ENCODE measurements around the gene MYRFL.

Gene MYRFL

GRCh38 chr12:69898236-69898635 lies 73.2 kb downstream of the MYRFL start:
- DNase-seq = no peak

GRCh38 chr12:69900720-69901131 lies 75.7 kb downstream of the MYRFL start:
- DNase-seq = peak; percentile 52 to 85 (median 76)

- DNase-seq = no peak
Observed at GRCh38 chr12:69901221-69901905, 76.3 kb downstream of the MYRFL start.

GRCh38 chr12:69903548-69903947 lies 78.5 kb downstream of the MYRFL start:
- no peak for DNase-seq

- no peak for DNase-seq
Observed at GRCh38 chr12:69904777-69905176, 79.8 kb downstream of the MYRFL start.

- DNase-seq = no peak
Observed at GRCh38 chr12:69905801-69906200, 80.8 kb downstream of the MYRFL start.

GRCh38 chr12:69906411-69907216 lies 81.6 kb downstream of the MYRFL start:
- DNase-seq = no peak

GRCh38 chr12:69908203-69908602 lies 83.2 kb downstream of the MYRFL start:
- DNase-seq = peak; percentile 63 to 89 (median 78)

- DNase-seq = no peak
Observed at GRCh38 chr12:69910694-69911093, 85.7 kb downstream of the MYRFL start.

- DNase-seq = peak in 2 of 4 experiments; percentile 44 to 52
Observed at GRCh38 chr12:69913526-69913925, 88.5 kb downstream of the MYRFL start.

- DNase-seq = no peak
Observed at GRCh38 chr12:69915964-69916363, 90.9 kb downstream of the MYRFL start.

GRCh38 chr12:69916544-69917235 lies 91.7 kb downstream of the MYRFL start:
- peak in 2 of 4 experiments; percentile 11 to 13 for DNase-seq

GRCh38 chr12:69918287-69918686 lies 93.3 kb downstream of the MYRFL start:
- DNase-seq = no peak

- DNase-seq = no peak
Observed at GRCh38 chr12:69919495-69919894, 94.5 kb downstream of the MYRFL start.

GRCh38 chr12:69921831-69922230 lies 96.8 kb downstream of the MYRFL start:
- no peak for DNase-seq

GRCh38 chr12:69922999-69923398 lies 98.0 kb downstream of the MYRFL start:
- no peak for DNase-seq

- DNase-seq = peak in 2 of 4 experiments; percentile 9 to 35
Observed at GRCh38 chr12:69925291-69925690, 100.3 kb downstream of the MYRFL start.

GRCh38 chr12:69927164-69927563 lies 102.1 kb downstream of the MYRFL start:
- DNase-seq = peak; percentile 18 to 72 (median 54)

- DNase-seq = peak in 1 of 4 experiments; percentile 7
Observed at GRCh38 chr12:69929125-69929524, 104.1 kb downstream of the MYRFL start.

- no peak for DNase-seq
Observed at GRCh38 chr12:69929531-69929930, 104.5 kb downstream of the MYRFL start.

- no peak for DNase-seq
Observed at GRCh38 chr12:69931569-69931968, 106.5 kb downstream of the MYRFL start.

GRCh38 chr12:69932154-69932553 lies 107.1 kb downstream of the MYRFL start:
- no peak for DNase-seq
